Measurements from ENCODE around the gene GBX1.

- TF ChIP-seq CTCF (IDR thresholded peaks at IDR 0.05) (no peak), ZFX (IDR thresholded peaks at IDR 0.05; ENCODE audit: borderline replicate concordance) (no peak)
Observed at GRCh38 chr7:151189038-151189437, 21.5 kb upstream of the GBX1 start.
